WTC11 (cell line): ENCODE results near the gene PCGF1.

Experiments
- ESRRA ChIP-seq: sonication (generic); formaldehyde crosslinking; IDR thresholded peaks from 2 replicates; pipeline ENCODE4 v1.8.1; 2022; ENCODE audit warnings: mild to moderate bottlenecking, missing genetic modification reagents, borderline replicate concordance
- FOXK1 ChIP-seq: sonication (generic); formaldehyde crosslinking; IDR thresholded peaks from 2 replicates; pipeline ENCODE4 v1.8.0; 2022; ENCODE audit warnings: mild to moderate bottlenecking, moderate library complexity, missing genetic modification reagents
- JUN ChIP-seq: sonication (generic); formaldehyde crosslinking; IDR thresholded peaks from 2 replicates; pipeline ENCODE4 v1.8.0; 2023; ENCODE audit warnings: mild to moderate bottlenecking, missing genetic modification reagents
- KAT7 ChIP-seq: sonication (generic); formaldehyde crosslinking; IDR thresholded peaks from 2 replicates; pipeline ENCODE4 v1.8.1; 2023; ENCODE audit warnings: missing genetic modification reagents, mild to moderate bottlenecking, borderline replicate concordance
- NFE2L1 ChIP-seq: sonication (generic); formaldehyde crosslinking; IDR thresholded peaks from 2 replicates; pipeline ENCODE4 v1.8.1; 2023; ENCODE audit warnings: missing genetic modification reagents
- SMAD3 ChIP-seq: sonication (generic); formaldehyde crosslinking; IDR thresholded peaks from 2 replicates; pipeline ENCODE4 v1.8.0; 2022; ENCODE audit warnings: missing genetic modification reagents, mild to moderate bottlenecking, borderline replicate concordance
- ZNF121 ChIP-seq: sonication (generic); formaldehyde crosslinking; IDR thresholded peaks from 2 replicates; pipeline ENCODE4 v1.8.0; 2023; ENCODE audit warnings: missing genetic modification reagents
- ZNF317 ChIP-seq: sonication (generic); formaldehyde crosslinking; IDR thresholded peaks from 2 replicates; pipeline ENCODE4 v1.8.1; 2023; ENCODE audit warnings: low read depth, mild to moderate bottlenecking, moderate library complexity, missing genetic modification reagents, borderline replicate concordance
- TF ChIP-seq, protein P1 (sequence below): sonication (generic); formaldehyde crosslinking; IDR thresholded peaks from 2 replicates; pipeline ENCODE4 v1.8.1; 2023; ENCODE audit warnings: mild to moderate bottlenecking, missing genetic modification reagents
- TF ChIP-seq, protein P2 (sequence below): sonication (generic); formaldehyde crosslinking; IDR thresholded peaks from 2 replicates; pipeline ENCODE4 v1.8.1; 2023; ENCODE audit warnings: mild to moderate bottlenecking, missing genetic modification reagents
- TF ChIP-seq, protein P3 (sequence below): fragments of 200-600 bp; IDR thresholded peaks from 2 replicates; pipeline ENCODE4 v1.8.0; 2022; ENCODE audit warnings: antibody characterized with exemption
- TF ChIP-seq, protein P4 (sequence below): sonication (generic); formaldehyde crosslinking; IDR thresholded peaks from 2 replicates; pipeline ENCODE4 v1.8.0; 2022; ENCODE audit warnings: mild to moderate bottlenecking, missing genetic modification reagents
- TF ChIP-seq, protein P5 (sequence below): sonication (generic); formaldehyde crosslinking; conservative IDR thresholded peaks from 2 replicates; pipeline ENCODE4 v1.8.1; 2022; ENCODE audit warnings: mild to moderate bottlenecking, missing genetic modification reagents
- TF ChIP-seq, protein P6 (sequence below): sonication (generic); formaldehyde crosslinking; IDR thresholded peaks from 2 replicates; pipeline ENCODE4 v1.8.0; 2022; ENCODE audit warnings: mild to moderate bottlenecking, missing genetic modification reagents

DNA sequence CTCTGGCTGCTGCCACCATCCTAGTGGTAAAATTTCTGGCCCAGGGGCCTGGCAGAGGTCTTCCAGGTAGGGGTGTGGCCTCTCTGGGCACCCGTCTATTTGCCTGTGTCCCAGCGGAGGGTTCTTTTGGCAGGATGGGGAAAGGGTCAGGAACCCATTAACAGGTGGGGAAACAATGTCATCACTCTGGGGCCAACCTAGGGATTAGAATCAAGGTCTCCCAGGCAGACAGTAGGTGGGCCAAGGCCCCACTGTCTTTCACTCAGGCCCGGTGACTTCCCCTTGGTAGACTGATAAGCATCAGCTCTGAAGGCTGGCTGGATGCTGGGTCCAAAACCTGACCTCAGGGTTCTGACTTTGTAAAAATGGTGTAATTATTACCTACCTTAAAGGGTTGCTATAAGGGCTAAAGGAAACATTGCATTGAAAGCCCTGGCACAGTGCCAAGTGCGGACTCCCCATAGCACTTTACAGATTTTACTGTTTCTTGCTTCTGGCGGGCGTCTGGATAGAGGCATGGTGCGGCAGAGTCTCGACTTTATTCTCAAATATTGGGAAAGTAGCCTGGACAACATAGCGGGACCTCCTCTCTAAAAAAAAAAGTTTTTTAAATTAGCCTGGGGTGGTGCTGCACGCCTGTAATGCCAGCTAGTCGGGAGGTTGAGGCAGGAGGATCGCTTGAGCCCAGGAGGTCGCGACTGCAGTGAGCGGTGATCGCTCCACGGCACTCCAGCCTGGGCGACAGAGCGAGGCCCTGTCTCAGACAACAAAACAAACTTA is 10.3 kb downstream of the PCGF1 start:
- TF ChIP-seq, protein P1, sequence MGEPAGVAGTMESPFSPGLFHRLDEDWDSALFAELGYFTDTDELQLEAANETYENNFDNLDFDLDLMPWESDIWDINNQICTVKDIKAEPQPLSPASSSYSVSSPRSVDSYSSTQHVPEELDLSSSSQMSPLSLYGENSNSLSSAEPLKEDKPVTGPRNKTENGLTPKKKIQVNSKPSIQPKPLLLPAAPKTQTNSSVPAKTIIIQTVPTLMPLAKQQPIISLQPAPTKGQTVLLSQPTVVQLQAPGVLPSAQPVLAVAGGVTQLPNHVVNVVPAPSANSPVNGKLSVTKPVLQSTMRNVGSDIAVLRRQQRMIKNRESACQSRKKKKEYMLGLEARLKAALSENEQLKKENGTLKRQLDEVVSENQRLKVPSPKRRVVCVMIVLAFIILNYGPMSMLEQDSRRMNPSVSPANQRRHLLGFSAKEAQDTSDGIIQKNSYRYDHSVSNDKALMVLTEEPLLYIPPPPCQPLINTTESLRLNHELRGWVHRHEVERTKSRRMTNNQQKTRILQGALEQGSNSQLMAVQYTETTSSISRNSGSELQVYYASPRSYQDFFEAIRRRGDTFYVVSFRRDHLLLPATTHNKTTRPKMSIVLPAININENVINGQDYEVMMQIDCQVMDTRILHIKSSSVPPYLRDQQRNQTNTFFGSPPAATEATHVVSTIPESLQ (CRISPR knock-in tag), result no peak
- TF ChIP-seq, protein P2, sequence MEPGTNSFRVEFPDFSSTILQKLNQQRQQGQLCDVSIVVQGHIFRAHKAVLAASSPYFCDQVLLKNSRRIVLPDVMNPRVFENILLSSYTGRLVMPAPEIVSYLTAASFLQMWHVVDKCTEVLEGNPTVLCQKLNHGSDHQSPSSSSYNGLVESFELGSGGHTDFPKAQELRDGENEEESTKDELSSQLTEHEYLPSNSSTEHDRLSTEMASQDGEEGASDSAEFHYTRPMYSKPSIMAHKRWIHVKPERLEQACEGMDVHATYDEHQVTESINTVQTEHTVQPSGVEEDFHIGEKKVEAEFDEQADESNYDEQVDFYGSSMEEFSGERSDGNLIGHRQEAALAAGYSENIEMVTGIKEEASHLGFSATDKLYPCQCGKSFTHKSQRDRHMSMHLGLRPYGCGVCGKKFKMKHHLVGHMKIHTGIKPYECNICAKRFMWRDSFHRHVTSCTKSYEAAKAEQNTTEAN (CRISPR knock-in tag), result no peak
- TF ChIP-seq ESRRA (CRISPR knock-in tag) (no peak), ZNF317 (CRISPR knock-in tag) (no peak), FOXK1 (CRISPR knock-in tag) (no peak), NFE2L1 (CRISPR knock-in tag) (no peak), JUN (no peak), ZNF121 (no peak), KAT7 (no peak), SMAD3 (CRISPR knock-in tag) (no peak)
- TF ChIP-seq, protein P3, sequence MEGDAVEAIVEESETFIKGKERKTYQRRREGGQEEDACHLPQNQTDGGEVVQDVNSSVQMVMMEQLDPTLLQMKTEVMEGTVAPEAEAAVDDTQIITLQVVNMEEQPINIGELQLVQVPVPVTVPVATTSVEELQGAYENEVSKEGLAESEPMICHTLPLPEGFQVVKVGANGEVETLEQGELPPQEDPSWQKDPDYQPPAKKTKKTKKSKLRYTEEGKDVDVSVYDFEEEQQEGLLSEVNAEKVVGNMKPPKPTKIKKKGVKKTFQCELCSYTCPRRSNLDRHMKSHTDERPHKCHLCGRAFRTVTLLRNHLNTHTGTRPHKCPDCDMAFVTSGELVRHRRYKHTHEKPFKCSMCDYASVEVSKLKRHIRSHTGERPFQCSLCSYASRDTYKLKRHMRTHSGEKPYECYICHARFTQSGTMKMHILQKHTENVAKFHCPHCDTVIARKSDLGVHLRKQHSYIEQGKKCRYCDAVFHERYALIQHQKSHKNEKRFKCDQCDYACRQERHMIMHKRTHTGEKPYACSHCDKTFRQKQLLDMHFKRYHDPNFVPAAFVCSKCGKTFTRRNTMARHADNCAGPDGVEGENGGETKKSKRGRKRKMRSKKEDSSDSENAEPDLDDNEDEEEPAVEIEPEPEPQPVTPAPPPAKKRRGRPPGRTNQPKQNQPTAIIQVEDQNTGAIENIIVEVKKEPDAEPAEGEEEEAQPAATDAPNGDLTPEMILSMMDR, result no peak
- TF ChIP-seq, protein P4, sequence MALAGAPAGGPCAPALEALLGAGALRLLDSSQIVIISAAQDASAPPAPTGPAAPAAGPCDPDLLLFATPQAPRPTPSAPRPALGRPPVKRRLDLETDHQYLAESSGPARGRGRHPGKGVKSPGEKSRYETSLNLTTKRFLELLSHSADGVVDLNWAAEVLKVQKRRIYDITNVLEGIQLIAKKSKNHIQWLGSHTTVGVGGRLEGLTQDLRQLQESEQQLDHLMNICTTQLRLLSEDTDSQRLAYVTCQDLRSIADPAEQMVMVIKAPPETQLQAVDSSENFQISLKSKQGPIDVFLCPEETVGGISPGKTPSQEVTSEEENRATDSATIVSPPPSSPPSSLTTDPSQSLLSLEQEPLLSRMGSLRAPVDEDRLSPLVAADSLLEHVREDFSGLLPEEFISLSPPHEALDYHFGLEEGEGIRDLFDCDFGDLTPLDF (CRISPR knock-in tag), result no peak
- TF ChIP-seq, protein P5, sequence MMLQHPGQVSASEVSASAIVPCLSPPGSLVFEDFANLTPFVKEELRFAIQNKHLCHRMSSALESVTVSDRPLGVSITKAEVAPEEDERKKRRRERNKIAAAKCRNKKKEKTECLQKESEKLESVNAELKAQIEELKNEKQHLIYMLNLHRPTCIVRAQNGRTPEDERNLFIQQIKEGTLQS (CRISPR knock-in tag), result no peak
- TF ChIP-seq, protein P6, sequence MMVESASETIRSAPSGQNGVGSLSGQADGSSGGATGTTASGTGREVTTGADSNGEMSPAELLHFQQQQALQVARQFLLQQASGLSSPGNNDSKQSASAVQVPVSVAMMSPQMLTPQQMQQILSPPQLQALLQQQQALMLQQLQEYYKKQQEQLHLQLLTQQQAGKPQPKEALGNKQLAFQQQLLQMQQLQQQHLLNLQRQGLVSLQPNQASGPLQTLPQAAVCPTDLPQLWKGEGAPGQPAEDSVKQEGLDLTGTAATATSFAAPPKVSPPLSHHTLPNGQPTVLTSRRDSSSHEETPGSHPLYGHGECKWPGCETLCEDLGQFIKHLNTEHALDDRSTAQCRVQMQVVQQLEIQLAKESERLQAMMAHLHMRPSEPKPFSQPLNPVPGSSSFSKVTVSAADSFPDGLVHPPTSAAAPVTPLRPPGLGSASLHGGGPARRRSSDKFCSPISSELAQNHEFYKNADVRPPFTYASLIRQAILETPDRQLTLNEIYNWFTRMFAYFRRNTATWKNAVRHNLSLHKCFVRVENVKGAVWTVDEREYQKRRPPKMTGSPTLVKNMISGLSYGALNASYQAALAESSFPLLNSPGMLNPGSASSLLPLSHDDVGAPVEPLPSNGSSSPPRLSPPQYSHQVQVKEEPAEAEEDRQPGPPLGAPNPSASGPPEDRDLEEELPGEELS (CRISPR knock-in tag), result no peak
